Middle frontal gyrus (tissue), 1 donor: ENCODE data around the gene BCL2.

Source experiments
- DNase-seq: peaks from one replicate; pipeline ENCODE4 v3.0.0-alpha.2; 2015; ENCODE audit warnings: low spot score; ENCODE audit errors: extremely low spot score

BCL2 gene

DNA sequence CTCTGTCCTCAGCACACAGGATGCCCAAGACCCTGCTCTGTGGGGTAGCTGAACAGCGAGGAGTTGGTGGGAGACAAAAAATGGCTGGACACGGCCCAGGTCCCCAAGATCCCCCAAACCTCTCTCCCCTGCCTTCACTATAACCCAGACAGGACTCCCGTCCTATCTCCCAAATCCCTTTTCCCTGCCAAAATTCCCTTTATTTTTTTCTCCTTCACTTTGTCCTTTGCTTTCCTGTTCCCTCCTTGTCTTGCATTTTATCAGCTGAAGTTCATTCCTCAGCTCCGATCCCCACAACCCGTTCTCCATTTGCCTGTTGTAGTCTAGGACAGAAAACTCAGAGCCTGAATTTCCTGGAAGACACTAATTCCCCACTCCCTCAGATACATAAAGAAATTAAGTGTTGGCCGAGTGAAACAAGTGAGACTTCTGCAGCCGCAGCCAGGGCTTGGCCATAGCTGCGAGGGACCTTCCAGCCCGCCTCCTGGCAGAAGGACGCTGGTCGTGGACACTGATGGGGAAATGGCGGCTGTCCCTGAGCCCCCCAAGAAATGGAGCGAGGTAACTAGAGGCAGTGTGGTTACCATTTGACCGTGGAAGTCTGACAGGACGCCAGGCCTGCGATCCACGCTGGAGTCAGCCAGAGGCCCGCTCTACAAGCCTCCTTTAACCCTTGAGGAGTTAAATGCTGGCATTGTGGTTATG is 173.6 kb downstream of the BCL2 start:
- no peak for DNase-seq

DNA sequence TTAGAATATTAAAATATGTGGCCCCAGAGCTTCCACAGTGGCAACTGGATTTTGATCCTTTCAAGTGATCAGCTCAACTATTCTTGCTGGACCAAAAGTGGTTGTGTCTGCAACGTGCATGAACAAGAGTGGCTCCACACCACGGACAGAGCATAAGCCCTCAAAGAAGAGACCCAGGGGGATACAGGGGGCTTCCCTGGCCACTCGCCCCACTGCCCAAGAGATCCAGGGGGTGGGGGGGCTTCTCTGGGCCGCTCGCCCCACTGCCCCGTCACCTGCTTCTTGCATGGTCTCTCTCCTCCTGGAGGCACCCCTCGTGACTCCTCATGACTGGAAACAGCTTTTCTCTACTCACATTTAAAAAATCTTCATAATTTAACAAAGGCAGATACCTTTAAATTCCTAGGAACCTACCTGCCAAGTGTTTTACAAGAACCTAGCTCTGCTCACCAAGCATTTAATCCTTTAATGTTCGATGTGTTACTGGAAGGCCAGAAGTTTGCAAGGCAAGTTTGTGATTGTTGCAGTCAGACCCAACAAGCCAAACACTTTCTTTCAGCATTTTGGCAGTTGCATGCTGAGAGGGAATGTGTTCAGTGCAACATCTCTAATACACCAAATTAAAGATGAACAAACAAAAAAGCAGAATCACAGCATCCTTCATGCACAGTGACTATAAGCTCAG is 174.3 kb downstream of the BCL2 start:
- DNase-seq: no peak

DNA sequence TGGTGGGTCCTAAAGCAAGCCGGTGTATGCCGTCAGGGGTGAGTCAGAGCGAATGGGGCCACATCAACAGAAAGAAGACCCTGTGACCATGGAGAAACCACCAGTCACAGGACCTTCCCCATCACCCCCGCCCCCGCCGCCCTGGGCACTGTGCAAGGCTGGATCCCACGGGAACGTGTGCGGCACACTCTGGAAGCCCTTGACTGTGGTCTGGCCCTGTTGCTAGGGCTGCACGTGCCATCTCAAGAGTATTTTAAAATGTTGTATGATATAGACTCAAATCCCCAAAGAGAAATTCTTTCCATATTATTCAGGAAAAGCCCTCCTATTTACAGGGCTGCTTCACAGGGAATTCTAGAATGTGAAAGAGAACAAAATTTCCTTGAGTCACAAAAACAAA is 174.8 kb downstream of the BCL2 start:
- no peak for DNase-seq

DNA sequence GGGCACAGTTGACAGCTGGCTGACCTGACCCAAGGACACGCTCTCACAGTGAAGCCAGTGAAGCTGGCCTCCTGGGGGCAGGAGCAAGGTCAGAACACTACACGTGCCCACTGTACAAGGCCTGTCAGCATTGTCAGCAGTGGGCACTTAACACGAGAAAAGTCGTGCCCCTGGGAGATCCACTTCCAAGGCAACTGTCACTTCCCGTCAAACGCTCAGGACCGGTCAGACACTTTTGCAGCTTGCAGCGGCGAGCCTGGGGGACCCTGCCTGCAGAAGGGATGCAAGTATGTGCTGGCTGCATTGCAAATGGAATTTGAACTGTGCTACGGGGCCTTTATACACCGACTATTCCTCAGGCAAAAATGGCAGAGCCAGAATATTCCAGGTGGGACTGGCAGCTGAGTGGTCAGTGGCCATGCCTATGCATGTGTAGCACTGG is 176.2 kb downstream of the BCL2 start:
- no peak for DNase-seq

DNA sequence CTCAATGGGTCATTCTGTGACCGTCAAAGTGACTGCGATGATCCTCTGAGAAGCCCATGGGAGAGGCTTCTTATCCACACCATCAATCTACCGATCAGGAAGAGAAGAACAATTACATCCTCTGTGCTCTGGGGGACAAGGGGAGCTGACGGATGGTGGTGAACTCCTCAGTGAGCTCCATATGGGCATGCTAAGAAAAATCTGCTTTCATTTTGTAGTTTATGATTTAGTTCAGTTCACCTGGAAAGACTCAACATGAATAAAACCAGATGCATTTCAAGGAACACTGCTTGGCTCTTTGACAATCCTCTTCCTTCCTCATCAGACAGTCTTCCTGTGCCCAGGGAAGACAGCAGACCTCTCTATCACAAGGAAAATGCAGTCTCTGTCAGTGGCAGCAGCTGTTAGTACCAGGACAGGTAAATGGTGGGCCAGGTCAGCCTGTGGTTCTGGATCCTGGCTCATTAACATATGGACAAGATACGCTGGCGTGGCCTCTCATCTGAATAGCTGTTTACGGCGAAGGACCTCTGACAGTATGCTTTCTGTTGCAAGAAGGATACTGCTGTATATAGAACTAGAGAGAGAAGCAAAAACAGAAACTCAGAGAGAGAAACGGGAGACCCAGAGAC is 176.9 kb downstream of the BCL2 start:
- DNase-seq: no peak

DNA sequence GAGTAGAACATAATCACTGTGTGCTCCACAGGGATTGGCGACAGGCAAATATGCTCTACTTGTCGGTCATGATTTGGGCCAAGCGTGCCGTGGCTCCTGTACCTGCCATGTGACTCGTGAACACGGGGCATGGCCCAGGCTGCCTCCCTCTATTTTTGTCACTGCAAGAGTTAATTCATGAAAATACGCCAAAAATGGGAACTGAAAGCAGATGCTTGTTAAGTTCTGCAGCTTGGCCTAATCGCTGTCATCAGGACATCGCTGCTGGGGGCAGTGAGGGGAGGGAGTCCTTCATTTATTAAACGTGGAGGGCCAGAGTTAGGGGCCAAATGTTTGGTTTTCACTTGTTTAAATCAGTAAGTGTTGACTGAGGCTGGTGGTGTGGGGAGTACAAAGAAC is 177.8 kb downstream of the BCL2 start:
- no peak for DNase-seq

DNA sequence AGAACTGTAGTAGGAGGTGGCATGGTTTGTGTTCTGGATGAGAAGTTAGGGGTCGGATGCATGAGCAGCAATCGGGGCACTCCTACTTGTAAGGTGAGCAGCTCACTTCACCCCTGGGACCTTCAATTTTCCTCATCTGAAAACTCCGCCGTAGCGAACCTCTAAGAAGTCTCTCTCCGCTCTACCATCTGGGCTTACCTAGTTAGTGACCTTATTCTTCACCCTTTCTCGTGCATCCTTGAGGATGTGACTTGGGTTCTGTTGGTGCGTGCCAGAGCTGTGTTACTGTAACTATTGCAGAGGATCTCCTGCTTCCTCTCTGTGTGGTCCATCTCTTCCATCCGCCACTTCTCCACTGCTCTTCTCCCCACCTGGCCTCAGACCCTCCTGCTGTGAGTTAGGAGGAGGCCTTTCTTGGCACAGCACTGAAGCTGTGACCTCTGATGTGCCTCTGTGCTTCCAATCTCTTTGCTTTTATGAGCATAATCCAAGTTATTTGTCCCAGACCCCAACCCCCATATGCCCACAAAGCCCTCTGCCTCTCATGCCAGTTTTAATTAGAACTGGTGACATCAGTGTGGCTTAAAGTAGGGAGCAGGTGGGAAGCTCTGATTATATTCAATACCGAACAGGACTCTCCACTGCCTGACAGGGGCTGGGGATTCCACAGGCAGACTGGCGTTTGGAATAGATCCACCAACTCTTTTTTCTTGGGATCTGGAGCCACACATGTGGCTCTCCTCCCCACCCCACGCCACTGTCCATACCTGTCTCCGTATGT is 178.4 kb downstream of the BCL2 start:
- DNase-seq: no peak

DNA sequence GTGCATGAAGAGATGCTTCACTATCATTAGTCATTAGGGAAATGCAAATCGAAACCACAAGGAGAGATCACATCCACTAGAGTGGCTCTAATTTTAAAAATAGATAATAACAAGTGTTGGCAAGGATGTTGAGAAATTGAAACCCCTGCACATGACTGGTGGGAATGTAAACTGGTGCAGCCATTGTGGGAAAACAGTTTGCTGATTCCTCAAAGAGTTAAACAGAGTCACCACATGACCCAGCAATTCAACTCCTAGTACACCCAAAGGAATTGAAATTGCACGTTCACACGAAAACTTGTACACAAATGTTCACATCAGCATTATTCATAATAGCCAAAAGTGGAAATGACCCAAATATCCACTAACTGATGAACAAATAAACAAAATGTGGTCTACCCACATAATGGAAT is 179.5 kb downstream of the BCL2 start:
- DNase-seq: no peak

DNA sequence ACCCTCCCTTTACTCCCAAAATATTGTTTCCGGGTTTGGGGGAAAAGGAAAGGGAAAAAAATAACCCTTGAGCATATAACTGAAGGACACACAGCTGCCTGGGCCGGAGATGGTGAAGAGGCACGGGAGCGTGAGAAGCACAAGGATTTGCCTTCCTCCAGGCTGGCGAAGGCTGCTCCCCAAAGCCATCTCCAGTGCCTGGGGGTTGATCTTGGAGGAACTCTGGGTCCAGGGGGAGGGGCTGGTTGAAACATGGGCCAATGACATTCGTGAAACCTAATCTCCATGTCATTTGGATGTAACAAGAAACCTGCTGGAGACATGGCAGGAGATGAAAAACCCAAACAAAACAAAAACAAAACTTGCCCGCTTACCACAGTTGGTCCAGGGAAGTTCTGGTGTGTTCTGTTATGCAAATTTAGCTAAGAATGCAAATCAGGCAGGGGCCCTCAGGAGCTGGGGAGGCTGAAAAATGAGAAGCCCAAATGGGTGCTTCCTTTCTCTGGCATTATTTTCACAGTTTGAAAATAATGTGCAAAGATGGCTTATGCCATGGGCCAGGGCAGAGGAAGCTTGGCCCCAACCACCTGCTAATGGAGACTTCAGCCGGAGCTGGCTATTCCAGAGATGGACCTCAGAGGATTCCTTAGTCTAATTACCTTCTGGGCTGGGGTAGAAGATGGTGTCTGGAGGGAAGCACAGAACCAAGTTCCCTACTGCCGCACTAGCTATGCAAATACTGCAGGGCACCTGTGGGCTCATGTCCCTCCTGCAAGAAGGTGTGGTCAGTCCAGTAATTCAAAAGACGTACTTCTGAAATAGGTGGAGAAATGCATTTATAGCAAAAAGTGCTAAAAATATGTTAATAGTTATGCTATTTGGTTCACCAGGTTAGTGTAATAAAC is 180.9 kb downstream of the BCL2 start:
- no peak for DNase-seq

DNA sequence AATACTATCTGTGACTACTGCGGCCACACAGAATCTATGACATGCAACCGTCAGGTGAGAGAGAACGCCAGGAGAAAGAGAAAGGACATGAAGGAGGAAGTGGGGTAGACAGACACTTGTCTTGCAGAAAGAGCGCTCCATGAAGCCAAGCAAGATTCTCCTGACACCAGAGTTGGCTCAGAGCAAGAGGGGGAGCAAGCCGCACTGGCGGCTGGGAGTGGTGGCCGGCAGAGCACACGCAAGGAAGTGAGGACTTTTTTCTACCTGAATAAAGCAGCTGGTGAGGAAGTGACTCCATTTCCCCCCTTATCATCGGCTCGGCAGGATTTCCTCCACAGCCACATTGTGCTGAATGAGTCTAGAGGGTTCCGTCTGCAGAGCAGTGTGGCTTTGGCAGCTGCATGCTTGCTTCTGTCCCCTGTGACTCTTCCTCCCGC is 181.6 kb downstream of the BCL2 start:
- no peak for DNase-seq

DNA sequence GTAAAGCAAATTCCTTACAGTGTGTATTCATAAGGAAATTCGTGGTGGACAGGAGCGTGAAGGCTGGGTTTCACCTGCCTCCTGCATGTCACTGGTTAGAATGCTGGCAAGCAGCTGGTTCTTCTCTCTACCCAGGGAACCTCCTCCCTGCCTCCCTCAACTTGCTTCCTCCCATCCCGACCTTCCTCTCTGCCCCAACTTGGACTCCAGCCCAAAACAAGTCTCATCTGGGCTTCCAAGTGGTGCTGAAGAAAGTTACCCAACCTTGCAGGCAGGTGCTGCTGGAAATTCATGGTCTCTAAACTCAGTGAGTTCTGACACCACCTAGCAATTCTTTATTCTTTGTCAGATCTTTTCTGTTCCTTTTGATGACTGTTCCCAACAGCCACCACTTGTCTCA is 184.5 kb downstream of the BCL2 start:
- no peak for DNase-seq

DNA sequence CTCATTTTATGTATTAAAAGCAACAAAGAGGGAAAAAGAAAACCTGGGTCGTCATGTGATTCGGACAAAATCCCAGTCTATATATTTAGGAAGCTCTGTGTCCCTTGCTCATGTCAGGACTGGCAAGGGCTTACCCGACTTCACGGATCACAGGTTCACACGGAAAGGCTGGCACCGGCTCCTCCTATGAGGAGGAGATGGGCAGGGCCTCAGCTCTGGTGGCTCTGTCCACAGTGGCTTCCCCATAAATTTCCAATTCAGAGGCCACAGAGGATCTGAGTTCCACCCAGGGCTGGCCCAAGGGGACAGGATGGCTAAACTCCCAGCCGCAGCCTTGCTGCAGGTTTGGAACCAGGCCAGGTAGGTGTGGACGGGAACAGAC is 186.8 kb downstream of the BCL2 start:
- no peak for DNase-seq

DNA sequence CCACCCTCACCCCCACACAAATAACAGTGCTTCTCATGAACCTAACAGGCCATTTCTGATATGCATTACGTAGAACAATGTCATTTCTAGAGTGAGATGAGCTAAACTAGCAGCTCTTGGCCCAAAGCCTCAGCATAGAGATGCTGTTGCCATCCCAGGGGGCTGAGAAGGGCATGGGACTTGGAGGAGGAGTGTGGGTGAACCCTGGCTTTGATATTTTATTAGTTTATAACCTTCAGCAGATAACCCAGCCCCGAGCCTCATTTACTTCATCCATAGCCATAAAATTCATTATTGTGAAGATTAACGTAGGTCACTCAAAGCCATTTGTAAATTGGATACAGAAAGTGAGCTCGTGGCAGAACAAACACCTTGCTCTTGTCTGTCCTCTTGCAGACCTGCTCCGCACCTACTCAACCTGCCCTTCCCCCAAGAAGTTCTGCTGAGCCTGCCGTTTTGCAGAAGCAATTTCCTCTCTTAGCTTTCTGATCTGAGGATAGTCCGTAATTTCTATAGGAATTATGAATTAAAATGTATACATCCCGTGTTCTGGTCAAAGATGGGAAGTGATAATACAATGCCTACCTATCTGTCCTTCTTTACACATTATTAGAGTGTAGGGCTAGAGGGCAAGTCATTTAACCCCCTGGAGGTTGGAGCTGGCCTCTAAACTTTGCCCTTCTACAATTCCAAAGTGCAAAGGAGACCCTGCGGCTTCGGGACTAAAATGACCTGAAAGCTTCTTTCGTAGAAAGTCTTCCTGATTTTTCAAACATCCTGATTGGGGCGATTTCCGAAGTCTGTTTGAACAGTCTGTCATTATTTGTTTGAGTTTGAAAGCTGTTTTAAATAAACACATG is 187.4 kb downstream of the BCL2 start:
- no peak for DNase-seq

DNA sequence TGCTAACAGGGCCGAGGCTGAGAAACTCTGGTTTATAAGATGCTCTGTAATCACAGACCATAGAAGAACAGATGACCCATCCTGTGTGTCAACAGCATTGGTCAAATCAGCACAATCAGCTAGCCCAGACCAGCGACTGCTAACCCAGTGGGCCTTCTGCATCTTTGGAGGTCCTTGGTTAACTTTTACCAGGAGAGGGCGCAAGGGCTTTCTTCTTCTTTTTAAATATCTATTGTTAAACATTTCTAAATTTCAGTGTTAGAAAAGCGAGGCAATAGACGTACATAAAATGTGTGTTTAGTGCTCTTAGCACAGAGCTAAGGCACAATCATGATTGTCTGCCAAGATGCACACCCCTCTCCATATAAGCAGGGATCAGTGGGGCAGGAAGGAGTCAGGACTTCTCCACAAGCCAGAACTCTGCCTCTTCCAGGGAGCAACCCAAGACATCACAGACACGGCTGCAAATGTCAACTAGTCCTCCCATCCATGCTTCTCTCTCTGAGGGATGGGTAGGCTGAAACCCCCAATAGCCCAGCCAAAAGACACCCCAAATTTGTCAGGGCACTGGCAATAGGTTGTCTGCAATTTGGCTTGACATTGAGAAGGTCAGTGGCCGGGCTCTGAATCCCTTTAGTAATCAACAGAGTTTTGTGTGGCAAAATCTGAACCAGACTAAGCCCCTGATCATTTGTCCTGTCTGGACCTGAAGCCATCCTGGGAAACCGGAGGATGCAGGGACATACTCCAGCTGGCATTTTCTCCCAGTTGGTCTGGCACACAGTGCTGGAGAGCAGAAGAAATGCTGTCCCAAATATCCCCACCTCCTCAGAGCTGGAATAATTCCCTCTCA is 188.2 kb downstream of the BCL2 start:
- DNase-seq: peak; percentile 41

DNA sequence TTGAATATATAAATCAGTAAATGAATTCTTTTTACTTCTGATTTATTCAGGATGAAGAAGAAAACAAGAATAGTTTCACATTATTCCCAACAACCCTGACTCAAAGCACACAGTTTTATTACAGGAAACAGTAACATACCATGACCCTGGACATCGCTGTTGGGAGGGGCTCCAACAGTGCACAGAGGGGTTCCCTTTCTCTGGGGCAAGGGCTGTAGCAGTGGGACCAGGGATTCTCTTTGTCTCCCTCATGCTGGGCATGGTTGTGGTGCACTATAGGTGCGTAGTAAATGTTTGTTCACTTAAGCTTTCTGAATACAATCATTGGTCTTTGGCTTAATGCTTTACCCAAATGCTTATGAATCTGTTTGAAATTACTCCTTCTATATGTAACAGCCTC is 189.4 kb downstream of the BCL2 start:
- no peak for DNase-seq

DNA sequence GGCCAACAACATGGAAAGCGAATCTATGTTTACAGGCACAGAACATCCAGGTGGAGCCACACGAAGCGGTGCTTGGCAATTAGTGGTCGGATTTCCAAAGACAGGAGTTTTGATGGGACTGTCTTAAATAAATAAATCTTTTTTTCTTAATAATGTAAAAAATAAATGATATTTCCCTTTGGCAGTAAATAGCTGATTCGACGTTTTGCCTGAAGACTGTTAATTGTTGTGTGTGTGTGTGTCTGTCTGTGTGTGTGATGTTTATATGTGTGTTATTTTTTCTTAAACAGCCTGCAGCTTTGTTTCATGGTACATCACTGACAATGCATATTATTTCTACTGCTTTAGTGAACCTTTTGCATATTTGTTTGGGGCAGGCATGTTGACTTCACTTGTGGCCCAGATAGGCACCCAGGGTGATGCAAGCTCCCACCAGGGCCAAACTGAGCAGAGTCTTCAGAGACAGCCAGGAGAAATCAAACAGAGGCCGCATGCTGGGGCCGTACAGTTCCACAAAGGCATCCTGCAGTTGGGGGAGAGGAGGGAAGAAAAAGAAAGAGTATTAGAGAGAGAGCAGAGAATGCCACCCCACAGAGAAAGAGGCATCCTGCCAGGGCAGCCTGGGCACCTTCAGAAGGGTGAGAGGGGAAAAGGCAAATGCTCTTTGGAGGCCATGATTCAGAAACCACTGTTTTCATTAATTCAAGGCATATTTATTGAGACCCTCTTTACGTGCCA is 191.2 kb downstream of the BCL2 start:
- DNase-seq: no peak

DNA sequence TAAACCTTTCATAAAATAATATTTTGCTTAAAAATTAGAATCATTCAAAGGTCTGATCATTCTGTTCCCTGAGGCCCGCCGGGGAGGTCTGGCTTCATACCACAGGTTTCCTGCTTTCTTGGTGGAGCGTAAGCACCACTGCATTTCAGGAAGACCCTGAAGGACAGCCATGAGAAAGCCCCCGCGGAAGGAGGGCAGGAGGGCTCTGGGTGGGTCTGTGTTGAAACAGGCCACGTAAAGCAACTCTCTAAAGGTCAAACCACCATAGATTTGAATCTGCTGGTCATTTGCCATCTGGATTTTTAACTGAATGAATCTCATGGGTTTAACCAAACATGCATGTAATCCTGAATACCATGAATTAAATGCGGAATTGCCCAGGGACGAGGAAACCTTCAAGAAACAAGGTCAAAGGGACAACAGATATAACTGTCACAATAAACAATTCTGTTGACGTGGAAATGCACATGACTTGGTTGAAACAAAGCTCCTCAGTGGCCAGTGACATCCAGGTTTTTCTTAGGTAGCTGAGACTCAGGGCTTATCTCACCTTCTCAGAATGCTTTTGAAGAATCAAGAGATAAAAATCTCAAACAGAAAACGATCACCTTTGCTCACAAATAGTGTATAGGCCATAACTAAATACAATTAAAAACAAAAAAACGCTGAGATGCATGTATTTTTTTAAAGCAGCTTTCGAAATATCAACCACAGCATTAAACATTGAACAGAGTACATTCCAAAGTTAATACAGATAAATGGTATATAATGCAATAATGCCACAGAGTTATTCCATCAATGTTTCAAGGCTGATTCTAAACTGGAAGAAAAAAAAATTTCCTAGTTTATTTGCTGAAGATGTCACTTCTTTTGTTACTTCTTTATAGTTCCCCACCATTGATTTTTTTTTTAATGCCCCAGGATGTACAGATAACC is 193.2 kb downstream of the BCL2 start:
- DNase-seq: no peak
